Psoas muscle (tissue), 8 donors: ENCODE measurements around the gene PHACTR4. TPM values are rescaled to one million over a fixed set of nuclear protein-coding genes. Genes with fewer than 3 reads are reported as not detected.
"Not testable (repeated sequence)": the region's sequence is repeated elsewhere in the genome, so short reads cannot be mapped to it uniquely, and the experiment has no call there.

Experiments used
- ATAC-seq, 4 donors: fragments of 200-7000 bp; cut with Tn5 transposase; one replicate each; pipeline ENCODE4 v1.9.1; 2020; ENCODE audit warnings: moderate library complexity in 3 of 4, mild to moderate bottlenecking in 2 of 4
- DNase-seq, 2 donors: peaks; one replicate each; pipeline ENCODE4 v3.0.0-alpha.2; 2020
- H3K27ac ChIP-seq: fragments of 200-600 bp; one replicate; pipeline ENCODE4 v1.8.0; 2022
- H3K27me3 ChIP-seq, 3 donors: fragments of 200-600 bp in 1 of 3; one replicate each; pipeline versions ENCODE4 v1.6.1 to v1.8.0; 2013 to 2022; ENCODE audit warnings: low read length in 2 of 3, mild to moderate bottlenecking in 2 of 3, moderate library complexity in 1 of 3; ENCODE audit not compliant: insufficient read depth in 3 of 3
- H3K36me3 ChIP-seq, 2 donors: fragments of 200-600 bp in 1 of 2; one replicate each; pipeline versions ENCODE4 v1.6.1 to v1.8.0; 2013 to 2022; ENCODE audit warnings: low read depth in 1 of 2, mild to moderate bottlenecking in 1 of 2, moderate library complexity in 1 of 2; ENCODE audit not compliant: insufficient read depth in 1 of 2
- H3K4me1 ChIP-seq: fragments of 200-600 bp; one replicate; pipeline ENCODE4 v1.8.0; 2022
- H3K4me3 ChIP-seq: fragments of 200-600 bp; one replicate; pipeline ENCODE4 v1.8.0; 2022; ENCODE audit warnings: mild to moderate bottlenecking
- H3K9me3 ChIP-seq: fragments of 200-600 bp; one replicate; pipeline ENCODE4 v1.8.0; 2022
- CTCF ChIP-seq: fragments of 200-600 bp; IDR thresholded peaks from one replicate; pipeline ENCODE4 v1.8.0; 2022; ENCODE audit warnings: antibody characterized with exemption
- WGBS, 3 donors: extraction: QIAGEN DNeasy Blood & Tissue Kit; methylation state at CpG; one replicate each; pipeline versions ENCODE4 v1.1.6 to v1.1.7; 2013; 5-methylcytosine and 5-hydroxymethylcytosine counted together
- intact Hi-C, 2 donors: fragments of 100-400 bp; cut with DNase I; formaldehyde crosslinking; loops; one replicate each; pipeline versions ENCODE4 v1.11.0 to v1.14.2; 2022
- polyA plus RNA-seq, 3 donors: library from polyadenylated mRNA; stranded (reverse); fragments of 200-250 nt; gene quantifications; one replicate each; pipeline ENCODE4 v1.2.3, GENCODE V29; 2013
- total RNA-seq, 4 donors: library from RNA; stranded (reverse); fragmentation: NEBNext Ultra II Directional in 2 of 4; extraction: Animal tissue kit (Norgen Biotek cat#: 25700) in 2 of 4; gene quantifications; one replicate each; pipeline versions ENCODE4 v1.2.1 to v1.2.4, GENCODE V29; 2021 to 2023
- donor health status: healthy with polysubstance abuse.
- donor health status: DM: no; HTN: no; CAD: no; lungs with moderate emphysema.
- donor health status: Bipolar disorder and iron deficiency.
- donor health status: healthy.
- donor health status: DM: yes; HTN: yes; CAD: no.
- donor health status: DM: no; HTN: no; CAD: no.
- donor health status: DM: no; HTN: no; CAD: no.
- donor health status: DM: yes; HTN: yes; CAD: no.

PHACTR4 gene
- total and polyA plus RNA-seq, 7 donors = 11.7 to 41.8 (median 25.1) TPM

- no peak for TF ChIP-seq CTCF
- intact Hi-C loops = loop anchor here (1.0 to 5.0 kb wide), 5 partner anchors 34 to 358 kb away; partner anchors contain the start of genes TAF12 (in 1 of the 2) and TRNAU1AP (in 1 of the 2)
- Histone ChIP-seq H3K27ac (peak overlapping the region; percentile 91), H3K36me3 (peaks cover 0 to 13% of the 10 kb centered on the region in 2 donors), H3K4me1 (peaks cover 14% of the 10 kb centered on the region), H3K27me3 (no peaks in the 10 kb centered on the region), H3K4me3 (peak overlapping the region; percentile 85), H3K9me3 (no peaks in the 10 kb centered on the region)
- WGBS, 3 donors = 9 to 10% (median 10%) methylated on average over 21 of the region's 21 CpGs
- no peak for DNase-seq
- ATAC-seq = no peak
Observed at GRCh38 chr1:28518745-28519341, 149.3 kb downstream of the PHACTR4 start.

- H3K27ac ChIP-seq = no peak overlapping the region
- DNase-seq (no peak), ATAC-seq (no peak)
- TF ChIP-seq CTCF = no peak
- peaks cover 14% of the 10 kb centered on the region for H3K4me1 ChIP-seq
- no peaks in the 10 kb centered on the region for H3K9me3 ChIP-seq
- H3K4me3 ChIP-seq = no peak overlapping the region
- no peaks in the 10 kb centered on the region for H3K27me3 ChIP-seq
- intact Hi-C loops = loop anchor here (2.0 to 5.0 kb wide), 4 partner anchors 61 to 357 kb away; partner anchors contain the start of gene TAF12 (in 1 of the 2)
- H3K36me3 ChIP-seq = peaks cover 0 to 1% of the 10 kb centered on the region in 2 donors
- 74 to 90% (median 74%) methylated on average over 10 of the region's 10 CpGs for WGBS, 3 donors
Observed at GRCh38 chr1:28519946-28520725, 150.6 kb downstream of the PHACTR4 start.

GRCh38 chr1:28520796-28521195 lies 151.3 kb downstream of the PHACTR4 start:
- H3K36me3 ChIP-seq, H3K27me3 ChIP-seq, DNase-seq, H3K9me3 ChIP-seq, H3K27ac ChIP-seq, H3K4me3 ChIP-seq, intact Hi-C loops, ATAC-seq: not testable (repeated sequence)
- H3K4me1 ChIP-seq = peaks cover 14% of the 10 kb centered on the region
- 94 to 99% (median 96%) methylated on average over 12 of the region's 12 CpGs for WGBS, 3 donors

GRCh38 chr1:28521502-28522164 lies 152.1 kb downstream of the PHACTR4 start:
- ATAC-seq (no peak), DNase-seq (no peak)
- TF ChIP-seq CTCF = no peak
- no peaks in the 10 kb centered on the region for H3K27me3 ChIP-seq
- H3K27ac ChIP-seq = no peak overlapping the region
- intact Hi-C loops = no loop called here
- H3K4me1 ChIP-seq = peaks cover 14% of the 10 kb centered on the region
- no peak overlapping the region for H3K4me3 ChIP-seq
- H3K9me3 ChIP-seq = no peaks in the 10 kb centered on the region
- no peaks in the 10 kb centered on the region for H3K36me3 ChIP-seq
- 85 to 91% (median 90%) methylated on average over 6 of the region's 6 CpGs for WGBS, 3 donors

GRCh38 chr1:28522537-28522936 lies 153.0 kb downstream of the PHACTR4 start:
- H3K36me3 ChIP-seq, intact Hi-C loops, H3K9me3 ChIP-seq, ATAC-seq, DNase-seq, H3K27me3 ChIP-seq, H3K4me3 ChIP-seq, H3K27ac ChIP-seq: not testable (repeated sequence)
- WGBS, 3 donors = 94 to 98% (median 94%) methylated on average over 9 of the region's 9 CpGs
- peaks cover 12% of the 10 kb centered on the region for H3K4me1 ChIP-seq

- H3K4me3 ChIP-seq, H3K27ac ChIP-seq, DNase-seq, H3K27me3 ChIP-seq, H3K36me3 ChIP-seq, intact Hi-C loops, H3K4me1 ChIP-seq, H3K9me3 ChIP-seq, ATAC-seq: not testable (repeated sequence)
- 87 to 90% (median 88%) methylated on average over 10 of the region's 10 CpGs for WGBS, 3 donors
Observed at GRCh38 chr1:28525002-28525642, 155.6 kb downstream of the PHACTR4 start.
